NCI-H2227 (cell line): ENCODE results near the gene PXYLP1.
"Not testable (repeated sequence)": the region's sequence is repeated elsewhere in the genome, so short reads cannot be mapped to it uniquely, and the experiment has no call there.

ENCODE experiments used
- DNase-seq: peaks from one replicate; lab custom pipeline; 2025; ENCODE audit not compliant: unreplicated experiment; lab: John Stamatoyannopoulos, UW

PXYLP1 gene

GRCh38 chr3:141291559-141292355, 60.1 kb downstream of the PXYLP1 start:
- no peak for DNase-seq

- DNase-seq = no peak
Measured at GRCh38 chr3:141292356-141293058, 60.9 kb downstream of the PXYLP1 start.

GRCh38 chr3:141294301-141294700, 62.7 kb downstream of the PXYLP1 start:
- DNase-seq = no peak

GRCh38 chr3:141294848-141295247, 63.2 kb downstream of the PXYLP1 start:
- DNase-seq = no peak

- DNase-seq = not testable (repeated sequence)
Measured at GRCh38 chr3:141300426-141300825, 68.8 kb downstream of the PXYLP1 start.

- no peak for DNase-seq
Measured at GRCh38 chr3:141302364-141303141, 70.9 kb downstream of the PXYLP1 start.

- DNase-seq = peak; percentile 70
Measured at GRCh38 chr3:141303481-141304223, 72.0 kb downstream of the PXYLP1 start.

- DNase-seq = peak; percentile 28
Measured at GRCh38 chr3:141305436-141305835, 73.8 kb downstream of the PXYLP1 start.

GRCh38 chr3:141306276-141306675, 74.7 kb downstream of the PXYLP1 start:
- no peak for DNase-seq

- no peak for DNase-seq
Measured at GRCh38 chr3:141306922-141307321, 75.3 kb downstream of the PXYLP1 start.

GRCh38 chr3:141307351-141308059, 75.9 kb downstream of the PXYLP1 start:
- no peak for DNase-seq

- peak; percentile 10 for DNase-seq
Measured at GRCh38 chr3:141308588-141309218, 77.1 kb downstream of the PXYLP1 start.

GRCh38 chr3:141311170-141311495, 79.5 kb downstream of the PXYLP1 start:
- DNase-seq = no peak

GRCh38 chr3:141311496-141312353, 80.1 kb downstream of the PXYLP1 start:
- peak; percentile 95 for DNase-seq

GRCh38 chr3:141312354-141313092, 80.9 kb downstream of the PXYLP1 start:
- no peak for DNase-seq

- DNase-seq = no peak
Measured at GRCh38 chr3:141313093-141313683, 81.6 kb downstream of the PXYLP1 start.

- DNase-seq = not testable (repeated sequence)
Measured at GRCh38 chr3:141314415-141314814, 82.8 kb downstream of the PXYLP1 start.

GRCh38 chr3:141316851-141317250, 85.2 kb downstream of the PXYLP1 start:
- DNase-seq = no peak
